HUDEP-2 (cell line): ENCODE data around the gene BTN3A1.
"Not testable (repeated sequence)": the region's sequence is repeated elsewhere in the genome, so short reads cannot be mapped to it uniquely, and the experiment has no call there.

Experiments
- DNase-seq, 76 experiments: peaks; one replicate each; lab custom pipeline; 2025; ENCODE audit not compliant: unreplicated experiment in 76 of 76; lab: John Stamatoyannopoulos, UW

BTN3A1 gene

DNA sequence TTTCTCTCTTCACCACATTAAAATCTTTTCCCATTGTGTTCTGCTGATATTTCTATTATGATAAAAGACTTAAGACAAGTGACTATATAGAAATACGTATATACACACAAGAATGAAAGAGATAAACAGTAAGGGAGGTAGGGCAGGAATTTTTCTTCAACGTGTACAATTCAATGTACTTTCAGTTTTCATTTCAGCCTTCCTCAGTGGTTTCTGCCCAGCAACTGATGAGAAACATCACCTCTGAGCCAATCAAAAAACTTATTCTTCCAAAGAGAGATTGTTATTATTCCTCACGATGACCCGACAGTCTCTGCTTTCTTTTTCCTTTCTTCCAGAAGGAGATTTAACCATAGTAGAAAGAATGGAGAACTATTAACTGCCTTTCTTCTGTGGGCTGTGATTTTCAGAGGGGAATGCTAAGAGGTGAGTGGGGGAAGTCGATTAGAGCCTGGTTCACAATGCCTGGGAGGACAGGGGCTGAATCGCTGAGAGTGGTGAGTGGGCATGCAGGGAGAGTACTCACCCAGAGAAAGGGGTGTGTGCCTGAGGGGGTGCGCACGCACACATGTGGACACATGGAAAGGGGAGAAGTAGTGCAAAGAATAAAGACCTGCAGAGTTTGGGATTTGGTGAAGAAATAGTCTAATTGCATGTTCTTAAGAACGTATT, at the start of gene BTN3A1:
Gene BTN3A1, plus strand, starts transcription at position 289 of the 672 bp plus-strand sequence. CDS start 3,289 bp downstream, outside the sequence.
- peak in 54 of 76 experiments; percentile 13 to 83 (median 54) for DNase-seq

DNA sequence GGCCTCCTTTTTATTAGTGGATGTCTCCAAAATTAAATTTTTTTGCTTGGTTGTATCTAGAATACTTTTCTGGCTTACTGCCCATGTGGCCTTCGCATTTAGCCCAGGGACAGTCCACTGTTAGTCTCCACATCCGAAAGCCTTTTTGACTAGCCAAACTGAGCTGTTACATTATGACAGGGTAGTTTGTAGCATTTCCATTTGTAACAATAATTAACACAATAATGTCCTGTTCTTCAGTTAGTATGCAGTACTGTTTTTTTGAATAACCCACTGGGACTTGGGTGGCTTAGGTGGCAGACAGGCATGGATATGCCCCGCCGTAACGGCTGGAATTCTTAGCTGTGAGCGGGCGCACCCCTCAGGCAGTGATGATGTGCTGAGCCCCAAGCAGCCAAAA, 49.8 kb upstream of the BTN3A1 start:
- no peak for DNase-seq

DNA sequence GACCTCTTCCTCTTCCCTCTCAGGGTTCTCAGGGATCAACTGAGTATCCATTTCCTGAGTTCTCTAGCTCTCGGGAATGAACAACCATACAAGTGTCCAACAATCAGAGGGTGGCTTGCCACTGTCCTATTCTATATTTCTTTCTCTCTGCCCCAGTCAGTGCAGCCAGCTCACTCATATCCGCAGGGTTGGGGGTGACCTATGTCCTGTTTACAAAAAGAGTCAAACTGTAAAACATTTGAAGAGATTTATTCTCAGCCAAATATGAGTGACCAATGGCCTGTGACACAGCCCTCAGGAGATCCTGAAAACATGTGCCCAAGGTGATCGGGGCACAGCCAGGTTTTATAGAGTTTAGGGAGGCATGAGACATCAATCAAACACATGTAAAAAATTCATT, 47.9 kb upstream of the BTN3A1 start:
- DNase-seq, result no peak

DNA sequence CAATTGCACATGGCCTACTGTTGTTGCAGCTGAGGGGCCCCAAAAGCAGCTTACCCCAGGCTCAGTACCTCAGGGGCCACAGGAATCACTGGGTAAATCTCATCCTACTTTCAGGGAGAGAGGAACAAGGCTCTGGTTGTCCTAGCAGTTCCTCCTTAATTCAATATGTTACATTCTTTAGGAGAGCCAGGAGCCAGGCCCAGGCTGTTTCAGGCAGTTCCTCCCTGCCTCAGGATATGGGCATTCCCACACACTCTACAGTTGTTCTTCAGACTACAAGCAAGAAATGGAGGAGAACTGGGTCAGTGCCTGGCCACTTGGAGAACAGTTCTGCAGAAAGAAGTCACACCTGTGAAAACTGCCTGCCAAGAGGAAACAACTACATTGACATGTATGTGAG, 46.7 kb upstream of the BTN3A1 start:
- DNase-seq, result no peak

DNA sequence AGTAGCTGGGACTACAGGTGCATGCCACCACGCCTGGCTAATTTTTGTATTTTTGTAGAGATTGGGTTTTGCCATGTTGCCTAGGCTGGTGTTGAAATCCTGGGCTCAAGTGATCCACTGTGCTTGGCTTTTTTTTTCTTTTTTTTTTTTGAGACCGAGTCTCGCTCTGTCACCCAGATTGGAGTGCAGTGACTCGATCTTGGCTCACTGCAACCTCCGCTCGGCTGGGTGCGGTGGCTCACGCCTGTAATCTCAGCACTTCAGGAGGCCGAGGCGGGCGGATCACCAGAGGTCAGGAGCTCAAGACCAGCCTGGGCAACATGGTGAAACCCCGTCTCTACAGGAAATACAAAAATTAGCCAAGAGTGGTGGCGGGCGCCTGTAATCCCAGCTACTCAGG, 44.5 kb upstream of the BTN3A1 start:
- peak in 7 of 76 experiments; percentile 5 to 30 (median 21) for DNase-seq

DNA sequence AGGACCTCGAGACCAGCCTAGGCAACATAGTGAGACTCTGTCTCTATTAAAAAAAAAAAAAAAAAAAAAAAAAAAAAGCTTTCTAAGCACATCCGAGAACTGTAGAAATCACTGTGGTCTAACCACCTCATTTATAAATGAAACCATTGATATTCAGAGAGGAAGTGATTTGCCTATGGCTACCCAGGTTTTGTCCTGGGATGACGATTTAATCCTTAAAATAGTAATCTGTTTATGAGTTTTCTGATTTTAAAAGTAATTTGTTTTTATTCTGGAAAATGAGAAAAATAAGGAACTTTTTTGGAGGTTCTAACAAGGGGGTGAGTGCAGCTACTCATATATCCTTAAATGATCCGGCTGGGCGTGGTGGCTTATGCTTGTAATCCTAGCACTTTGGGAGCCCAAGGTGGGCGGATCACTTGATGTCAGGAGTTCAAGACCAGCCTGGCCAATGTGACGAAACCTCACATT, 43.5 kb upstream of the BTN3A1 start:
- DNase-seq, result no peak

DNA sequence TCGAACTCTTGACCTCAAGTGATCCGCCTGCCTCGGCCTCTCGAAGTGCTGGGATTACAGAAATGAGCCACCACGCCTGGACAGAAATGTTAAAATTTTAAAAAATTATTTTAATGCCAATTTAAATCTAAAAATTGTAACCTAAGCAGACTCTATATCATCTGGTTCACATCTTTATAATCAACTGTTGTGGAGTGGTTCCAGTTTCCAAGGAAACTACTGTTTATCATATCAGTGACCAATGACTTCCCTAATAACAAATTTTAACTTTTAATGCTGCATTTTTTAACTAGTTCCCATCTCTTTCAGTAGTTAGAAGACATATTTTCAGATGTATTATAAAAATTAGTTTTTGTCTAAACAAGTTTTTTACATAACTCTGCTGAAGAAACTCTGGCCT, 42.3 kb upstream of the BTN3A1 start:
- no peak for DNase-seq

DNA sequence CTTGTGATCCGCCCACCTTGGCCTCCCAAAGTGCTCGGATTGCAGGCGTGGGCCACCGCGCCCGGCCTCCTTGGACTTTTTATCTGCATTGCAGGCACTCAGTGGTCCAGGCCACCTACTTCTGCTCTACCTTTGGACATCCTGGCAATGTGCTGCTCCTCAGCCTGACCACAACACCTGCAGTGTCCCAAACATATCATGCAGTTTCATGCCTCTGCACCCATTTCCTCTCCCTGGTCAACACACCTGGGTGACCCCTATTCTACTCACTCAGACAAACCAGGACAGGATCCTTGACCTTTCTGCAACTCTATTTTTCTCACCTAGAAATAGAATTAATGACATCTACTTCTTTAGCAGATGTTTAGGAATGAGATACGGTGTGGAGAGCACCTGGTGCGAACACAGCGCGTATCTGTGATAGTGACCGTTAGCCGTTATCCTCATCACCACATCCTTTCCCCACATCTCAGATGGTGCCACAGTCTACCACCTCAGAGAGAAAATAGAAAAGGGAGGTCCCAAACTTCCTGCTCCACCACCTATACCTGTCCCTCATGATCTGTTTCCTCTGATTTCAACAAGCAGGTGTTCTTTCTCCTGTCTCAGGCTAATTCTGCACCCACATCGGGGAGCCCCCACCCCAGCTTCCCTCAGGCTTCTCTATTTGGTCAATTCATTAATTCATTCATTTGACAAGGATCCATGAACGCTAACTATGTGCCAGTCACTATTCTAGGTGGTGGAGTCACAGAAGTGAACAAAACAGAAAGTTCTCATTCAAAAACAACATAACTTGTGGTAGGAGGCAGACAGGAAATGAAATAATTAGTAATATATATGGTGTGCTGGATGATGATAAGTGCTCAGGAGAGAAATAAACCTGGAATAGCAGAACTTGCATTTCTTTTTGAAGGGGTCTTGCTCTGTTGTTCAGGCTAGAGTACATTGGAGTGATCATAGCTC, 41.3 kb upstream of the BTN3A1 start:
- DNase-seq, result no peak

DNA sequence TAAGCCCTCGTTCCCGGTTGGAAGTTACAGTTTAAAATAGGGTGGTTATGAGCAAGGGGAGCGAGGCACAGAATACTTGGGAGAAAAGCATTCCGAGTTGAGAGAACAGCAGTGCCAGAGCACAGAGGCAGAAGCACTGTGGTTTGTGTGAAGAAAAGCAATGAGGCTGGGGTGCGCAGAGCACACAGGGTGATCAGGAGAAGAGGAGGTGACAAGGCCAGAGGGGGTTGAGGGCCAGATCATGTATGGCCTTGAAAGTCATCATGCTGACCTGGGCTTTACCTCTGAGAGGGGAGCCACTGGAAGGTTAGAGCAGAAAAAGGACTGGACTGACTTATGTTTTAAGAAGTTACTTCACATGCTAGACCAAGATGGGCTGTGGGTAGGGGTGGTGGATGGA, 40.5 kb upstream of the BTN3A1 start:
- DNase-seq, result no peak

DNA sequence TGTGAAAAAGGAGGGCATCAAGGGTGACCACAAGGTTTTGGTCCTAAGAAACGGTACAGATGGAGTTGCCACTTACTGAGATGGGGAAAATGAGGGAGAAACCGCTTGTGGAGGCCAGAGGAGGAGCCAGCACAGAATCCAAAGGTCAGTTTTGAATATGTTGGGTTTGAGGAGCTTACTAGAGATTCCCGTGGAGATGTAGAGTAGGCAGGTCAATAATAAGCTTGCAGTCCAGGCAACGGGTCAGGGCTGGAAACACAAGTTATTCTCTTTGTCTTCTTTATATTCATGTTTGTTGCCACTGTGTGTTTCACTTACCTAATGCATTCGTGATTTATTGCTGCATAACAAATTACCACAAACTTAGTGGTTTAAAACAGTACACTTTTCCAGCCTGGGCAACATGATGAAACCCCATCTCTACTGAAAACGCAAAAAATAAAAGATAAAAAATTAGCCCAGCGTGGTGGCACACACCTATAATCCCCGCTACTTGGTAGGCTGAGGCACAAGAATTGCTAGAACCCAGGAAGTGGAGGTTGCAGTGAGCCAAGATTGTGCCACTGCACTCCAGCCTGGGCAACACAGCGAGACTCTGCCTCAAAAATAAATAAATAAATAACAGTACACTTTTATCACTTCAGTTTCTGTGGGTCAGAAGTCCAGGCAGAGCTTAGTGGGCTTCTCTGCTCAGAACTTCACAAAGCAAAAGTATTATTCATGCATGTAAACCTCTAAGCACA, 39.8 kb upstream of the BTN3A1 start:
- no peak for DNase-seq

DNA sequence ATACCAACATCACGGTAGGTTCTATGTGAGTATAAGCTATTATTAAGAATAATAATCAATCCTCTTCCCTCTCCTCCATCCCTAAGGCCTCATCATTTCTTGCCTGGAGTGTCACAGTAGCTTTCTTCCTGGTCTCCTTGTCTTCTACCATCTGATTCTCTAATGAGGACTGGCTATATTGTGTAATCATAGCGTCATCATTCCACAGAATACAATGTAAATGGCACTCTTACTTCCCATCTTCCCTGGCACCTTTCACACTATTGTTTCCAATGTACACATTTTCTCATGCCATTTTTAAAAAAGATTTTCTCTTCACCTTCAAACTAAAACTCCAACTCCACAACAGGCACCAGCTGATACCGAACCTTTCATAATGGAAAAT, 39.2 kb upstream of the BTN3A1 start:
- DNase-seq, result no peak

DNA sequence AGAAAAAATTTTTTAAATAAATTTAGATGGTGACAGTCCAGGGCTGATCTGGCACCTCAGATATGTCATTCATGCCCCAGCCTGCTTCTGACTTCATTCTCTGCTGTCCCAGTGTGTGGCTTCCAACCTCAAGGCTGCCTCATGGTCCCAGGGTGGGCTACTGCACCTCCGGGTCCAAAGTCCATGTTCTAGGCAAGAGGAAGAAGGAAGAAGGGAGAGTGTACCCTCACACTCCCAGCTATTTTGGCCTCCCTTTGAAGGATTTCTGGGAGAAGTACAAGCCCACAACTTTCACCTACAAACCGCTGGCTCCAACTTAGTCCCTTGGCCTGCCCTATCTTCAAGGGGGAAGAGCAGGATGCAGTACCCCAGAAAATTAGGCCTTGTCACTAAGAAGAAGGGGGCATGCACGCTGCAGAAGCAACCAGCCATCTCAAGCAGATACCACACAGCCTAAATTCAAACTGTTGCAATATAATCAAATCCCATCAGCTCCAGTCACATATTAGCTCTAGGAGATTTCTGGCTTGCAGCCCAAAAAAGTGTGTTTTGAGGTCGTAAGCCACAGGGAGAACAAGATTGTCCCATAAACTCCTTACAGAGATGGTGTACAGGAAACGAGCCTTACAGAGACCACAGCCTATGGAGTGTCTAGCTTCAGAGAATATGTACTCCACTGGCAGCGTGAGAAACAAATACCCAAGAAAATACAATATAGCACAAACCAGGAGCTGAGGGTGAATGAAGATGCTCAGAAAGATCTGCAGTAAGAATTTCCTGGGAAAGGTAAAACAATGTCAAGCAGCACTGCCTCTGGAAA, 38.0 kb upstream of the BTN3A1 start:
- peak in 8 of 76 experiments; percentile 17 to 50 (median 32) for DNase-seq

DNA sequence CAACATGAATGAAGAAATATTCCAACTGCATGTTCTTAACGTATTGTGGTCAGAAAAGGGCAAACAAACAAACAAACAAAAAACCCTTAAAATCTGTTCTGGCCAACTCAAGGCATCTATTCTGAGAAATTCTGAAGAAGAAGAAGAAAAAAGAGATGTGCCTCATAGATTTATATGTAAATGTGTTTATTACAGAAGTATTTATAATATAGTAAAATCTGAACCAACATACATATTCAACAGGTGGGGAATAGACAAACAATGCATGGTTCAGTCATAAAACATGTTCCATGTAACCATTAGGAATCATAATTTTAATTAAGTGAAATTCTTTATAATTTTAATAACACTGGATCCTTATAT, 36.5 kb upstream of the BTN3A1 start:
- DNase-seq, result no peak

DNA sequence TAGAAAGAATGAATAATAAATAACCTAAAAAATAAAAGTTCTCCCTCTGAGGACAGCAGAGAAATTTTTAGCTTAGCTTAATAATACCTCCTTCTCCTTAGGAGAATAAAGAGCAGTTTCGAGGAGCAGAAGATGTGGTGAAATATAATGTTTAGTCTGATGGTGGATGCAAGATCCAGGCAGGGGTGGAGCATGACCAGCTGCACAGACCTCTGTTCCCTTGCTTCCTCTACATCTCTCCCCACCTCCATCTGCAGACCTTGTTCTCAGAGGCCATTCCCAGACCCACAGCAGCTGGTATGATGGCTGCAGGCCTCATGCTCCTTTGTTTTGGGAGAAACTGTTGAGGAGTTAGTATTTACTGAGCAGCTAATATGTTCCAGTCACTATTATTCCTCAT, 35.6 kb upstream of the BTN3A1 start:
- DNase-seq, result peak in 6 of 76 experiments; percentile 11 to 29 (median 13)

DNA sequence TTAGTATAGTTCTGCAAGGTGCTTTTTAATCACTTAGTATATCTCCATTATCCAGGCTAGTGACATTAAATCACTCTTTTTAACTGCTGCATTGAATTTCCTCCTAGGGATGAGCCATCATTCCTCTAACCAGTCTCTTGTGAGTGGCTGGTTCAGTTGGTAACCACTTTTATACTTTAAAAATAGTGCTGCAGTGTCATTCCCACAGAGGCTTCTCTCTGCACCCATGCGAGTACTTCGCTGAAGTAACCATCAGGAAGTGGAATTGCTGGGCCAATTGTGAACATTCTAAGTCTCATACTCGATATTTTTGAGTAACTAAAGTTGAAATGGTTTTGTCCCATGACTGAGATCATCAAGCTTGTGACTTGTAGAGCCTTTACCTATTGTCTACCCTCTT, 35.0 kb upstream of the BTN3A1 start:
- no peak for DNase-seq

DNA sequence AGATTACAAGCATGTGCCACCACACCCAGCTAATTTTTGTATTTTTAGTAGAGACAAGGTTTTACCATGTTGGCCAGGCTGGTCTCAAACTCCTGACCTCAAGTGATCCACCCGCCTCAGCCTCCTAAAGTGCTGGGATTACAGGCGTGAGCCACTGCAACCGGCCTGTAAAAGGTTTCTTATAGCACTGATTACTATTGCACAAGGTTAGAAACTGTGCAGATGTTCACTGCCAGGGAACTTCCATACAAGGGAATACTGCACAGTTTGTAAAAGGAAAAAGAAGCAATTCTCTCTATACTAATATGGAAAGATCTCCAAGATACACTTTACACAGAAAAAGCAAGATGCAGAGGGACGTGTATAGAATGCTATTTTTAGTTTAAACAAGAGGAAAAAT, 30.3 kb upstream of the BTN3A1 start:
- DNase-seq, result not testable (repeated sequence)

DNA sequence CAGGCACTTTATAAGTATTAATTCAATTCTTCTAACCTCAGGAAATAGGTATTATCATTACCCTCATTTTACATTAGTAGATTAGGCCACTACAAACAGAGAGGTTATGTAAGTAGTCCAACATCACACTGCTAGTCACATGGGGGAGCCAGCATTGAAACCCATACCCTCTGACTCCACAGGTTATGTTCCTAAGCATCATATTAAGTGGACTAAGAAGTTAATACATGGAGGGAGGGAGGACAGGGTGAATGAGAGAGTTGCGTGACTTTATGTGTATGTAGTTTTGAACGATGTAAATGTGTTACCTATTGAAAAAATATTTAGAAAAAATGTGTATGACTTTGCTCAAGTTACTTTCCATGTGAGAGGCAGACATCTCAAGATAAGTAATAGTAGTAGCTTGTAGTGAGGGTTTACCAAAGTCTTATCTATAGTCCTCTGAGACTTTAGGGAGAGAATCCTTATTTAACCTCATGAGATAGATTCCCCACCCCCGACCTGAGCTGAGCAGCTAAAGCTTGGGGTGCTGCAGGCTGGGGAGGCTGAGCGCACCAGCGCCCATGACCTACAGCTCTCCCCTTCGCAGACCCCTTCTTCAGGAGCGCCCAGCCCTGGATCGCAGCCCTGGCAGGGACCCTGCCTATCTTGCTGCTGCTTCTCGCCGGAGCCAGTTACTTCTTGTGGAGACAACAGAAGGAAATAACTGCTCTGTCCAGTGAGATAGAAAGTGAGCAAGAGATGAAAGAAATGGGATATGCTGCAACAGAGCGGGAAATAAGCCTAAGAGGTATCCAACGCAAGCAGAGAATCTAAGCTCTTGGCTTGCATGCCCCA, 29.5 kb upstream of the BTN3A1 start:
- peak in 1 of 76 experiments; percentile 29 for DNase-seq

DNA sequence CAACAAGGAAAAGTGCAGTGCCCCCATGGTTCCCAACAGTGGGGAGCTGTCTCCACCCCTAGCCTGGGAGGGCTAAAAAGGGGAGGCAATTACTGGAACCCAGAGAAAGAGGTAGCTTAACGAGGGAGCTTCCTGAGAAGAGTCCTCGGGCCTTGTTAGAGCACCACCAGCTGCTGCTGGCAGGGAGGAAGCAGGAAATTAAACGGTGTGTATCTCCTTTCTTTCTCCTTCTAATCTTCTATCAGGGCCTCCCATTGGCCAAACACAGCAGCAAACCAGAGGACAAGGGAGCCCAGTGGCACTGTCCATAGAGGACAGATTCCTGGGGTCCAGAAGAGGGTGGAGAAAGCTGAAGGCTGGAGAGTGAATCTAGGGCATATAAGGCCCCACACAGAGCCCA, 26.8 kb upstream of the BTN3A1 start:
- DNase-seq, result no peak

DNA sequence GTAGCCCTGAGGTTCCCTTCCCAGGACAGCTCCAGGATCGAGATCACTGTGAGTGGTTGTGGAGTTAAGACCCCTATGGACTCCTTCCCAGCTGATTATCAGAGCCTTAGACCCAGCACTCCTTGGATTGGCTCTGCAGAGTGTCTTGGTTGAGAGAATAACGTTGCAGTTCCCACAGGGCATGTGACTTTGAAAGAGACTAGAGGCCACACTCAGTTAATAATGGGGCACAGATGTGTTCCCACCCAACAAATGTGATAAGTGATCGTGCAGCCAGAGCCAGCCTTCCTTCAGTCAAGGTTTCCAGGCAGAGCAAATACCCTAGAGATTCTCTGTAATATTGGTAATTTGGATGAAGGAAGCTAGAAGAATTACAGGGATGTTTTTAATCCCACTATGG, 24.4 kb upstream of the BTN3A1 start:
- no peak for DNase-seq
